ENCODE results near the gene KIF1B.
A peak's percentile ranks its signal among the peaks of the same experiment; 100 is the strongest.
"Not testable (repeated sequence)": the region's sequence is repeated elsewhere in the genome, so short reads cannot be mapped to it uniquely, and the experiment has no call there.

KIF1B gene

GRCh38 chr1:10189659-10190058 is 20.7 kb upstream of the KIF1B start:
- no peak for DNase-seq (ENCODE audit: low read depth, low spot score)

- no peak for DNase-seq (ENCODE audit: low read depth, low spot score)
These were observed 18.1 kb upstream of the KIF1B start for GRCh38 chr1:10192263-10192662.

- DNase-seq (ENCODE audit: low read depth, low spot score) = no peak
These were observed 17.1 kb upstream of the KIF1B start for GRCh38 chr1:10193288-10193687.

GRCh38 chr1:10195570-10195969 is 14.8 kb upstream of the KIF1B start:
- DNase-seq (ENCODE audit: low read depth, low spot score) = peak; percentile 30

GRCh38 chr1:10196976-10197375 is 13.4 kb upstream of the KIF1B start:
- peak; percentile 81 for DNase-seq (ENCODE audit: low read depth, low spot score)

- no peak for DNase-seq (ENCODE audit: low read depth, low spot score)
These were observed 9.8 kb upstream of the KIF1B start for GRCh38 chr1:10200620-10201019.

GRCh38 chr1:10204003-10204642 is 6.2 kb upstream of the KIF1B start:
- no peak for DNase-seq (ENCODE audit: low read depth, low spot score)

- not testable (repeated sequence) for DNase-seq (ENCODE audit: low read depth, low spot score)
These were observed 5.2 kb upstream of the KIF1B start for GRCh38 chr1:10205206-10205605.

- DNase-seq (ENCODE audit: low read depth, low spot score) = no peak
These were observed 2.6 kb upstream of the KIF1B start for GRCh38 chr1:10207810-10208209.

GRCh38 chr1:10208537-10208936 is 1.8 kb upstream of the KIF1B start:
- no peak for DNase-seq (ENCODE audit: low read depth, low spot score)

- no peak for DNase-seq (ENCODE audit: low read depth, low spot score)
These were observed 823 bp upstream of the KIF1B start for GRCh38 chr1:10209590-10209904.

GRCh38 chr1:10210841-10211804 is 753 bp downstream of the KIF1B start:
- DNase-seq (ENCODE audit: low read depth, low spot score) = peak; percentile 91

GRCh38 chr1:10211805-10212410 is 1.5 kb downstream of the KIF1B start:
- no peak for DNase-seq (ENCODE audit: low read depth, low spot score)

- no peak for DNase-seq (ENCODE audit: low read depth, low spot score)
These were observed 2.1 kb downstream of the KIF1B start for GRCh38 chr1:10212476-10212875.

GRCh38 chr1:10213186-10213705 is 2.9 kb downstream of the KIF1B start:
- DNase-seq (ENCODE audit: low read depth, low spot score) = no peak

GRCh38 chr1:10216090-10216749 is 5.8 kb downstream of the KIF1B start:
- no peak for DNase-seq (ENCODE audit: low read depth, low spot score)

GRCh38 chr1:10217748-10218441 is 7.5 kb downstream of the KIF1B start:
- DNase-seq (ENCODE audit: low read depth, low spot score) = peak; percentile 76

GRCh38 chr1:10220200-10220599 is 9.8 kb downstream of the KIF1B start:
- no peak for DNase-seq (ENCODE audit: low read depth, low spot score)

GRCh38 chr1:10220657-10221056 is 10.3 kb downstream of the KIF1B start:
- not testable (repeated sequence) for DNase-seq (ENCODE audit: low read depth, low spot score)

- peak; percentile 83 for DNase-seq (ENCODE audit: low read depth, low spot score)
These were observed 15.2 kb downstream of the KIF1B start for GRCh38 chr1:10225573-10225972.

GRCh38 chr1:10228528-10228927 is 18.2 kb downstream of the KIF1B start:
- no peak for DNase-seq (ENCODE audit: low read depth, low spot score)
